ENCODE measurements around the gene FAM114A2. TPM values are rescaled to one million over a fixed set of nuclear protein-coding genes. Genes with fewer than 3 reads are reported as not detected.

The FAM114A2 gene
- total RNA-seq, 1 donor from 2014 or later, result 24.8 TPM

DNA sequence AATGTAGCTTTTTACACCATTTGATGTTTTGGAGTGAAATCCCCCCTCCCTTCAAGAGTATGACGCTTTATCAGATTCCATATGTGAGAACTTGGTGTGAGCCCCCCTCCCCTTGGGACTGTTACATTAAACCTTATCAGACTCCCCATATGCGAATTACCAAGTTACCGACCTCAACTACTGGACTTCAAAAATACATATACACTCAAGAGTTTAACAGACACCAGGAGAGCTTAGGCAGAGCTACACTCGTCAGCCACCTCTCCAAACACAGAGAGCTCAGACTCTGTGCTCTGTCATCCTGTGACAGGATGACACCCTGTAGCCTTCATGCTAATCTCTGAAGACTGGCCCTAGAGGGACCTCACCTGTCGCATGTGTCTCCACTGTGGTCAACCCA is 50.2 kb downstream of the FAM114A2 start:
- intact Hi-C loops (cut with micrococcal nuclease), result no loop called here

DNA sequence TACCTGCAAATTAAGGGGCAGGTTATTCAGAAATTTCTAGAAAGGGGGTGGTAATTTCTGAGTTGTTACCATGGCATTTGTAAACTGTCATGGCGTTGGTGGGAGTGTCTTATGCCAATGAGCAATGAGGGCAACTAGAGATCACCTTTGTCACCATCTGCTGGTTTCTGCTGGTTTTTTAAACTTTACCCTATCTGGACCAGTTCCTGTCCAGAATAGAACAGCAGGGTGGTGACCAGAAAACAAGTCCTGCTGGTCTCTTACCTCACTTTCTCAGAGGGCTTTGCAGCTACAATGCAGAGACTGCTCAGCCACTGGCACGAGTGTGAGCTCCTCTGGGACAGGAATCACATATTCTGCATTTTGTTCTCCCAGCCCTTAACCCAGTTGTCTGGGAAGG is 51.4 kb downstream of the FAM114A2 start:
- intact Hi-C loops (cut with micrococcal nuclease), result no loop called here

DNA sequence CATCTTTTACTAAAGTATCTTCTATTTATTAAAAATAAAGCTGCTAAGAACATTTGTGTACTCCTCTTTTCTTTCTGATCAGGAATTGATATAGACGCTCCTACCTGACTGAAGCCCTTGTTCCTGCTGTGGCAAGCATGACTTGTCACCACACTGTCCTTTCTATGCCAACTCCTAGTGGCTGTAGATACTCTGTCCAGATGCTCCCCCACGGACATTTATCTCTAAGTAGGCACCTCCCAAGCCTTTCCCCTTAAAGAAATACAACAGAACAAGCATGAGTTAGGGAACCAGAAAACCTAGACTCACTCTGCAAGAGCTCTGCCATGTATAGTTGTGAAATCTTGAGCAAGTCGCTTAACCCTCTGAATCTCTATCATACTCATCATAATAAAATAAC is 53.2 kb downstream of the FAM114A2 start:
- intact Hi-C loops (cut with micrococcal nuclease), result no loop called here

DNA sequence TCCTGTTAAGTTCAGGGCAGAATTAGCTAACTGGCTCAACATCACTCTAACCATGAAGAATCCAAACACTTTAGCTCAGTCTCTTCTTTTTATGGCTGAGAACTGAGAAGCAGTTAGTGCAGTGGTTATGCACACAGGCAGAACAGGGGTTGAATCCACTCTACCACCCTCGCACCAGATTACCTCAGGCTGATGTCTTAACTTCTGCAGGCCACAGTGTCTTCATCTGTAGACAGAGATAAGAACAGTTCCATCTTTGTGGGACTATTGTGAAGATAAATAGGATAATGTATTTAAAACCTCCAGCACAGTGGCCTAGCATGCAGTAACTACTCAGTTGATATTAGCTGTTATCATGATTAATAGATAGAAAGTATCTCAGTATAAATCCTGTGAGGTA is 54.8 kb downstream of the FAM114A2 start:
- intact Hi-C loops (cut with micrococcal nuclease), result no loop called here

DNA sequence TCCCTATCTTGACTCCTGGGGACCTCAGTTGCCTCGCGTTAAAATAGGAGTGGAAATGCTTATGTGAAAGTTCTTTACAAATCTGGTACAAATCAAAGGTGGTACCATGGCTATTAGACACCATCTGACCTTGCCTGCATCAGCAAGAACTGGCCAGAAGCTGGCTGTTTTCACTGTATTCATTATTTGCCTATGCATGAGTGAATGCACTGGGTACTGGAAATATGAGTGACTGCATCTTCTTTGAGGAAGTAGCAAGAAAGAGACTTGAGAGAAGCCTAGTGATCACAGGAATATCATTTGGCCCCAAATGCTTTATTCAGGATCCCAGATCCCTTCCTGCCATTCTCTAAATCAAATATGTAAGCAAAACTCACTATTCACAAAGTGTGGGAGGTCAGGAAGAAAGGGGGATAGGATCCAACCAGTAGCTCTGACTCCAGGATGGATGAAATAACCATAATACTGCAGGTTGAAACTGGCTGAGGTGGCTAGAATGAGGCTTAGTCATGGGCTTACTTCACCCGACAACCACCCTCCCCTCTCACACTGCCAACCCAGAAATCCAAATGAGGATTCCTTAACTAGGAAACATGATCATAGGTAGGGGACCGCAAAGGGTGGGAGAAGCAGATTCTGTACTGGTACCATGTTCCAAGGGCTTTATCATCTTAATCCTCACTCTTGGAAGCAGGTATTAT is 56.7 kb downstream of the FAM114A2 start:
- intact Hi-C loops (cut with micrococcal nuclease), result no loop called here

DNA sequence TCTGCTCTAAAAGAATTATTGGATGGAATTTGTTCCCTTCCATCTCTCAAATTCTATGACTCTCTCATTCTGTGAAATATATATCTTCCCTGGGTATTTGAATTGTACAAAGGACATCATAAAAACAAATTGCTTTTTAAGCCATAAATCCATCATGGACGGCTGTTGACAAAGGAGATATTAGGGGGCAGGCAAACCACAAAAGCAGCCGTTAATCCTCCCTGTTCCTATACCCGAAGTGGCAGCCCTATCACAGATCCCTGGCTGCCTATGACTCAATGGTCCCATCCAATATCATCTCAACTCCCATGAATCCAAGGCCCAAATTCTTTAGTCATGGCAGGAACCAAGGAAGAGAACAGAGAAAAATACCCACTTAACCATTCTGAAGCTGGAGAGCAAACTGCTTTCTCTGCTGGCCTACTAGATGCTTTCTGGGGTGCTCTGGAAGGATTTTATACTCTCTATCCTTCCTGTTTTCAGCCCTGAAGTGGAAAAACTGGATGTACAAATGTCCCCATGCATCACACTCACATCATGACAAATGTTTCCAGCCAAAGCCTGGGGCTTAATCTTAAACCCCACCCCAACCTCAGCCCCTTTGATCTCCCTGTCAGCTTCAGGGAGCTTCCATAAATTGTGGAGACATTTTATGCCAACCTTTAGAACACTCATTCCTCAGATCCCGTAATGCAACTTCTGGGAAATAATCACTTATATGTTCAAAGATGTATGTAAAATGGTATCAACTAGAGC is 59.5 kb downstream of the FAM114A2 start:
- intact Hi-C loops (cut with micrococcal nuclease), result no loop called here

DNA sequence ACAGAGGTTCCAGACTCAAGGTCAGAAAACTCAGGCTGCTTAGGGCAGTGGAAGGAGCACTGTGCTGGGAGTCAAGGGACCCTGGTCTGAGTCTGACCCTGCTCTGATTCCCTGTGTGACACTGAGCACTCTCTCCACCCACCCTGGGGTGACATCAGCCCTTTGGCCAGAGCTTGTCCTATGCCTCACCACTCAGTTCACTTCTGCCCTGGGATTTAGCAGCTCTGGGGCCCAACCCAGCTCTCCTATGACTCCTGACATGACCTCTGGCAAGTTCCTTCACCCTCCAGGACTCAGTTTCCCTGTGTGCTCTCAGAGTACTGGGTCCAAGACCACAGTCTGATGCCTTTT is 63.9 kb downstream of the FAM114A2 start:
- intact Hi-C loops (cut with micrococcal nuclease), result loop anchor here (1.0 to 5.0 kb wide), 7 partner anchors 64 to 636 kb away; partner anchors contain the start of genes FAM114A2, MFAP3 and SAP30L

DNA sequence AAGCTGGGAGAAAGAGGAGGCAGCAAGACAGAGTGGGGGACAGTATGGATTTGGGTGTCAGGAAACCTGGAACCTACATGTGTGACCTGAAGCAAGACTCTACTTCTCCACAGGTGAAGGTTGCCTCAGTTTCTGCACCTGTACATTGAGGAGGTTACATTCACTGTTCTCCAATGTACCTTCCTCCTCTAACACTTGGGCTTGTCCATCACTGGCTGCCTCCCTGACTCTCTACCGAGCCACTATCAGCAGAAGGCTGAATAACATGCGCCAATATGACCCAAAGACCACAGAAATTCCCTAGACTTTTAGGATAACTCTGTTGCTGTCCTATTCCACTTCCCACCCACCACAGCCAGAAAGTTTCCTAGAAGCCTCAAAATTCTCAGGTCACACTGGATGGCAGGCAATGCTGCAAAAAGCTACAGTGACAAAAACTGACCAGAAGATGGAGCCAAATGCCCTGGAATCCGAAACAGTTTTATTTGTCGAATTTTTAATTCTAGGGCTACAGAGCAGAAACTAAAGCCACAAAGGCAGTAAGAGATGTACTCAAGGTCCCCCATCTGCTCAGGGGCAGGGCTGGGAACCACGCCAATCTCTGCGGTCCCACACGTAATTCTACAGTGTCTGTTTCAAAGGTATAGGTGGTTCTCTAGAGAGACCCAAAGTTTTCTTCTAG is 64.4 kb downstream of the FAM114A2 start:
- intact Hi-C loops (cut with micrococcal nuclease), result loop anchor here (1.0 to 5.0 kb wide), 7 partner anchors 65 to 636 kb away; partner anchors contain the start of genes FAM114A2, MFAP3 and SAP30L

DNA sequence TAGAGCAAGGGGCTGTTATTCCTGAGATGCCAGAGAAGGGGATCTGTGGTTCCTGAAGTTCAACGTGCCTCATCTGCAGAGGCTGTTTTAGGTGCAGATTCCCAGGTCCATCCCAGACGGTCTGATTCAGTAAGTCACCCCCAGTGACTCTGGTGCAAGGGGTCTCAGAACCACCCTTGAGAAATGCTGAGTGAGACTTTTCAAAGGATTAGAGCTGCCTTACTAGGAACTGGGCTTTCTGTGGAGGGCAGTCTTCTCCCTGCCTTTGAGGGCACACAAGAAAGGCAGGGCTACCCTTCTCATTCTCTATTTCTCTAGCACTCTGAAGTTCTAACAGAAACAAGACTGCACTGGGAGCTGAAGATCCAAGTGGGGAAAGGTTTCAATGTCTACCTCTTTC is 66.5 kb downstream of the FAM114A2 start:
- intact Hi-C loops (cut with micrococcal nuclease), result loop anchor here (5.0 kb wide), 1 partner anchor 475 kb away; the partner anchor contains the start of gene SAP30L

DNA sequence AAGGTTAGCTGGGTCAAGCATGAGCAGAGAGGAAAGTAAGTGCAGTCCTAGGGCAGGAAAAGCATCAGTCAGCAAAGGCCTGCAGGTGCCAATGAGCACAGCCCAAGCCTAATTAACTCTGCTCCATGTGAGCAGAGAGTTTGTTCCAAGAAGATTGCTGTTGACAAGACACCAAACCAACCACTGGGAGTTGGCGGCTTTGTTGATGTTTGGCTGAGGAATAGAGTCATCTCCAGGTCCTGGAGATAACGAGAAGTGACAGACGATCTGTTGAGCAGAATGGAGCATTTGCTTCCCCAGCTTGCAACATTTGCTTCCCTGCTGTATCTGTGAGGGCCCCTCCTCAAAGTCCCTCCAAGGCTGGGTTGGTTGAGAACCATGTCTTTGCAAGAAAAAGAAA is 68.2 kb downstream of the FAM114A2 start:
- intact Hi-C loops (cut with micrococcal nuclease), result loop anchor here (5.0 kb wide), 1 partner anchor 477 kb away; the partner anchor contains the start of gene SAP30L

DNA sequence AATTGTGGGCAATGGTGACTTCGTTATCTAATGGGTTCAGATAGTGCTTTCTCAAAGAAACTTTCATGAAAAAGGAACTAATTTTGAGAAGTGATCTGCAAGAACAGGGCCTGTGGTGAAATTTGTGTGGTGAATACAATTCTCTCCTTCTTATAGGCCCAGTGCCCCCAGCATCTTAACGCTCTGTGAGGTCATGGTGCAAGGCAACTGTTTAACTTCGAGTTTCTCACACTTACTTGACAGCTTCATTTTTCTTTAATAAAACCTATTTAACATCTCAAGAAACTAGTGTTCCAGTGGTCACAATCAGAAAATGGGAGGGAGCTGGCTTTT is 69.2 kb downstream of the FAM114A2 start:
- intact Hi-C loops (cut with micrococcal nuclease), result no loop called here

DNA sequence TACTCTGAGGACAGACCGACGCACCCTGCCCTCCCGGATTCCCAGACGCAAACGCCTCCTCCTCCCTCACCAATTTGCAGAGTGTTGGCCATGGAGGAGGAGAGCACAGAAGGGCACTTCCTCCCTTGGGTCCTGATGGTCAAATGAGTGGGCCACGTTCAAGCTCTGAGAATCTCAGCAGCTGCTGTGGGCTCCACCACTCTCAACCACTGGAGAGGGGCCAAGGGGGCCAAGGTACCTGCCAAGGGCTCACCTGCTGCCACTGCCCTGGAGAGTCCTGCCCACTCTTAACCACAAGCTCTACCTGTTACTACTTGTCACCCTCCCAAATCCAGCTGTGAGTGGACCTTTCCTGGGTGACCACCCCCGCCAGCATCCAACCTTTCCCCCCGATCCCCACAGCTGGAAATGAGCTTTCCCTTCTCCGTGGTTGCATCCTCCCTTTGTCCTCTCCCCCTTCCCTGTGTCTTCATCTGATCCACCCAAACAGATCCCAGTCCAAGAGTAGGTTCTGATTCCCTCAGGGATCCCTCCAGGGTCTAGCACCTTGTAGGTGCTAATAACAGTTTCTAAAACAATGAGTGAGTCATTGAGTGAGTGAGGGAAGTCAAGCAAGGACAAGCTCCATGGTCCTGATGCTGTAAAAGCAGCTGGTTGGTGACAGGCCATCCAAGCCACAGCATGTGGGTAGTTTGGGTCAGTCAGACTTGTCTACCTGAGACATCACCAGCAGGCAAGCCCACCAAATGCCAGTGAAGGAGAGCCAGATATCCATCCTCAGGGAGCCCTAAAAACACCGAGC is 69.7 kb downstream of the FAM114A2 start:
- intact Hi-C loops (cut with micrococcal nuclease), result no loop called here

DNA sequence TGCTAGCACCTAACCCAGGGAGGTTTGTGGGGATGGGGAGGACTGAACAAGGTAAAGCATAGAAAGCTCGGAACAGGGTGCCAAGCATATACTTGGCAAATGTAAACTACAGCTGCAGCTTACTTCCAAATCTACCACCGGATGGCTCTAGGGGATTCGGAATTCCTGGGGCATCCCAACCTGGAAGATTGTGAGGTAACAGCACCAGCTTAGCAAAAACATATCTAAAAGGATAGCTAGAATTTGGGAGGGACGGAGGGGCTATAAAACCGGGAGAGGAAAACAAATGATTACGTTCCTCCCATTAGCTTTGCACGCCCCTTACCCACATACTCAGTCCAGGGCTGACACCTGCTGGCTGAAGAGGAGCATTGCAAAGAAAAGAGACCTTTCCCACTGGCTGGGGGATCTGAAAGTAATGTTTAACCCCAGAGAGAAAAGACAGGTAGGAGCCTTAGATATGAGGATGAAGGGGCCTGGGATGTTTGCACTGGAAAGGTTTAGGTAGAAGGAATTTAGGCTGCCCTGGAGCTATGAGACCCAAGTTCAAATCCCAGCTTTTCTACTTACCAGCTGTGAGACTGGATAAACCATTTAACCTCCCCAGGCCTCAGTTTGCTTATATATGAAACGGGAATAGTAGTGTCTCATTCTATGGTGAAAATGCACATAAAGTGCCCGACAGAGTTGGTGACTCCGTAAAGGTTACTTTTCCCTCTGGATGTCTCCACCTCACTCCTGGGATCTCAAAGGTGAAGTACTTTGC is 73.6 kb downstream of the FAM114A2 start:
- intact Hi-C loops (cut with micrococcal nuclease), result loop anchor here (1.0 kb wide), 2 partner anchors 468 to 1405 kb away; no protein-coding TSS in a partner anchor

DNA sequence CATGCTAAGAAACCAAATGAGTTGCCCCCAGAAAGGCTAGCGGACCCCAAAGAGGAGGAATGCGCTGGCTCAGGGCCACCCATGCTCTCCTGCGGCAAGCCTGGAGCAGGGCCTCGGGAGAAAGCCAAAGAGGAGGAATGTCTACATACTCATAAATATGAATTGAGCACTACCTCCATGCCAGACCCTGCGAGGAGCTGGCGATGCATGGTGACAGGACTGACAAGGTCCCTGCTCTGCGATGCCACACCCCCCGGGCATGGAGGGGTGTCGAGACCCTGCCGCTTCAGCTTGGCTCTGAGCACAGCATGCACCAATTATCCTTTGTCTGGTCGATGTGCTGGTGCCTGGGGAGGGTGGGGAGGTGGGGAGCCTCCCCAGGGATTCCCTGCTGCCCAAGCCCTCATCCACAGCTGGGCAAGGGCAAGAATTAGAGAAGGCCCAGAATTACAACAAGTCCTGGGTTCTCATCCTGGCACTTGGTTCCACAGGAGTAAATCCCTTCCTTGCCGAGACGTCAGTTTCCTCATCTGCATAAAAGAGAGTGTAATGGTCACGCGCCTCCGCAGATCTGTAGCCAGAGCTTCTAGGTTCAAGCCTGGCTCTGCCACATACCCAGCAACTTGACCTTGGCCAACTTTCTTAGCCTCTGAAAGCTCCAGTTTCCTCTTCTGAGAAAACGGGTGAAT is 74.4 kb downstream of the FAM114A2 start:
- intact Hi-C loops (cut with micrococcal nuclease), result no loop called here

DNA sequence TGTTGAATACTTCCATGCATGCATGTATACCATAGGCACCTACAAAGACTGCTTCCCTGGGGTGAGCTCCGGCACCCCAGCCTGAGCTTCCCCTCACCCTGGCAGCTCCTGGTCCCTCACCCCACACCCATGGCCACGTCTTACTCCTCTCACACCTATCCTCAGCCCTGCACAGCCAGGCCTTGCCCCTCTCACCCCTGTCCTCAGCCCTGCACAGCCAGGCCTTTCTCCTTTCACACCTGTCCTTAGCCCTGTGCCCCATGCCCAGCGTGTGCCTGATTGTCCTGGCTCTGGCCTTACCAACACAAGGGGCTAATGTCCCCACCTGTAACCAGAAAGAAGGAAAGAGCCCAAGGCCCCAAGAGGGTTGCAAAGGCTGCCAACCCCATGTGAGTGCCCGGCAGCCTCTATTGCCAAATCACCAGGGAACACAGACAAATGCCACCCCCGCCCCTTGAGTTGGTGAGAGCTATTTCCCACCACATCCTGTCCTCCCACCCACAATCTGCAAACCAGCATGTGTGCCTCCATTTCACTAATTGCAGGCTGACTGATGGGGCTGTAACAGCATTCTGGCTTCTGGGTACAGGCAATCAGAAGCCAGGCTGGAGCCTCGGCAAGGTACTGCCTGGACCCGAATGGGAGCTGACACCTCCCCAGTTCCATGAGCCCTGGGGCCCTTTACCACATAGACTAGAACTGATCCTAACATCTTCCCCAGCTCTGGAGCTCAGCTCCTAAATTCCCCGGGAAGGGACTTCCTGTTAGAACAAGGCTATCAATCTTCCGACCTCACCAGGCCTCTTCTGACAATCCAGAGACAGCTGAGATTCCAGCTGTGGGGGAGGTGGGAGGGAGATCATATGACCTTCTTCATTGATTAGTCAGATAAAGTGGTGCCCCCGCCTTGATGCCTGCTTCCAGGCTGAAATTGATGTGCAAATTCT is 78.2 kb downstream of the FAM114A2 start:
- intact Hi-C loops (cut with micrococcal nuclease), result no loop called here

DNA sequence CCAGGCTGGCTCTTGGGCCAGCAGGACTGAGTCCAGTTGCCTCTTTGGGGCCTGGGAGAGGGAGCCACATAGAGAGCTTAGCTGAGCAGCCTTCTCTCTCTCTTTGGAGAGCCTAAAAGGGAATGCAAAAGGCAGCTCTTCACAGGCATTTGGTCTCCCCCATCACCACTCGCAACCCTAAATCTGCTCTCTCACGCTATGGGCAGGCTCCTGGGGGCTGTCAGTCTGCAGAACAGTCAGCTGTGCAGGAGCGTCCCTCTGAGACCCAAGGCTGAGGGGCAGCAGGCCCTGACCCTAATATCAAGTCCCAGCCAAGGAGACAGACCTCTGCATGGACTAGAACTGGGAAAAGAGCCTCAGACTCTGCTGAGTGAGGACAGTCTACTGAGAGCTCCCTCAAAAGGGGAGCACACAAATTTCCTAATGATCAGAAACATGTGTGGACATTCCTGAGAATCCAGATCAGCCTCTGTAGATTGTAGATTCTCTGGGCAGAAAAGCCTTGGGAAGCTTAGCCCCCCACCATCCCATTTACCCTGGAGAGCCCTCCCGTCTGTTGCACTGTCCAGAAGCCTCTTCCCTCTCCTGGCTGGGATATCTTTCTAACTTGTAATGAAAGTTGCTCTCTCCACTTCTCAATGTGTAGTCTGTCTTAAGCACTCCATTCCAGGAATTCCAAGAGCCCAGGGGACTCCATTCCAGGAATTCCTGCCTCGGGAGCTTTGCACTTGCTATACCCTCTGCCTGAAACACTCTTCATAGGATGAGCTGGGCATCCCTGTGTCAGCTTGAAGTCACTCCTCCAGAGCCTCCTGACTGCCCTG is 79.4 kb downstream of the FAM114A2 start:
- intact Hi-C loops (cut with micrococcal nuclease), result no loop called here

DNA sequence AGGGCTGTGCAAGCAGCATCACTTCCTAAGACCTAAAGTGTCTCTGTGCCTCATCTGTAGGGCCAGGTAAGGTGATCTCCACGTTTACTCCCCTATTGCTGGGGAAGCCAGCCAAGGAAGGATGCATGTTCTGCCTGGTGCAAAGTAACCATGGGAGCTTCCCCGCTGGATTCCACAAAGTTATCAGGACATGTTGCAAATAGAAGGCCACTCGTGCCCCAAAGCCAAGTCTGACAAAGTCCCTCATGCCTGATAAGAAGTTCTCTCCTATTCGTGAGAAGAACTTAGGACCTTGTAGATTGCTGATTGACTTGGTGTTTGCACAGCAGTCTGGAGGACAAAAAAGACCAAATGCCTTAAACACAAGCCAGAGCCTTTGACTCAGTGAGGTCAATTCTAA is 81.5 kb downstream of the FAM114A2 start:
- intact Hi-C loops (cut with micrococcal nuclease), result no loop called here

DNA sequence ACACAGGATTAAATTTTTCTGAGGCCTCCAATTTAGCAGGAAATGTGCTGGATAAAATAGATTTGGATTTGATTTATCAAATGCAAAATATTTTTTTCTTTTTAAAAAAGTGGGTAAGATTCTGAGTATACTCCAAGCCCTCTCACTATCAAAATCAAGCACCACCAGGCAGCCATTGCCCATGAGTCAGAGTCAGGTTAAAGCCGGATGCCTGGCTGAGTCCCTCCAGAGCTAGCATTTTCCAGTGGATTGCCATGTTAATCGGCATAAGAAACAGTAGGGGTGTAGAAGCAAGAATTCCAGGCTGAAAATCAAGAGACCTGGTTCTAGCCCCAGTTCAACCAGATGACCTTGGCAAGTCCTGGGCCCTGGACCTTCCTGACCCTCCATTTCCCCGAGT is 85.3 kb downstream of the FAM114A2 start:
- intact Hi-C loops (cut with micrococcal nuclease), result no loop called here

Measured in T-helper 1 cell treated with Interleukin-12 subunit alpha and Interleukin-12 subunit beta and Interleukin-4 antibody, amounts not matched to agents 30 ng/mL and 1 ng/mL, for 36 hours (primary cell).